Measurements from ENCODE around the gene LARP6.

- TF ChIP-seq CTCF (conservative IDR thresholded peaks at IDR 0.05; ENCODE audit: low read depth, low read length) (no peak), EZH2 (IDR thresholded peaks at IDR 0.05; ENCODE audit: borderline replicate concordance, low read depth, low read length, poor library complexity, severe bottlenecking) (no peak)
Measured at GRCh38 chr15:70820214-70820613, 33.7 kb downstream of the LARP6 start.

Measured in A673 (cell line).